Activated CD8-positive, alpha-beta memory T cell treated with anti-CD3 and anti-CD28 coated beads, Interleukin-2, amount 50 U/mL, for 24 hours (primary cell): ENCODE results near the gene MLLT3.

Source experiments
- DNase-seq: peaks from one replicate; pipeline ENCODE4 v3.0.0-alpha.2; 2020; ENCODE audit errors: extremely low read depth

The MLLT3 gene

DNA sequence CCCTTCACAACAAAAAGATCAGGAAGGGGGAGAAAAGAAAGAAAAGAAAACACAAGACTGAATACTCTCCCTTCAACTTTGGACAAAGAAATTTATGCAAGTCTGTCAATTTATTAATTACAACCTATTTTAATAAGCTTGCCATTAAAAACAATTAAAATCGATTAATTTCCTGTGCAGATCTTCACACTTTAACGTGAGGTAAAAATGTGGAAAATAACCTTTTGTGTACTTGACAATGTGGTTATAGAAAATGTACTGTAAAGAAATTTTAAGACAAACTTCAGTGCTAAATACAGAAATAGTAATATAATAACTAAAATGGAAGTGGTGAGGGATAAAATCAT is 2.7 kb upstream of the MLLT3 start:
- DNase-seq: no peak

DNA sequence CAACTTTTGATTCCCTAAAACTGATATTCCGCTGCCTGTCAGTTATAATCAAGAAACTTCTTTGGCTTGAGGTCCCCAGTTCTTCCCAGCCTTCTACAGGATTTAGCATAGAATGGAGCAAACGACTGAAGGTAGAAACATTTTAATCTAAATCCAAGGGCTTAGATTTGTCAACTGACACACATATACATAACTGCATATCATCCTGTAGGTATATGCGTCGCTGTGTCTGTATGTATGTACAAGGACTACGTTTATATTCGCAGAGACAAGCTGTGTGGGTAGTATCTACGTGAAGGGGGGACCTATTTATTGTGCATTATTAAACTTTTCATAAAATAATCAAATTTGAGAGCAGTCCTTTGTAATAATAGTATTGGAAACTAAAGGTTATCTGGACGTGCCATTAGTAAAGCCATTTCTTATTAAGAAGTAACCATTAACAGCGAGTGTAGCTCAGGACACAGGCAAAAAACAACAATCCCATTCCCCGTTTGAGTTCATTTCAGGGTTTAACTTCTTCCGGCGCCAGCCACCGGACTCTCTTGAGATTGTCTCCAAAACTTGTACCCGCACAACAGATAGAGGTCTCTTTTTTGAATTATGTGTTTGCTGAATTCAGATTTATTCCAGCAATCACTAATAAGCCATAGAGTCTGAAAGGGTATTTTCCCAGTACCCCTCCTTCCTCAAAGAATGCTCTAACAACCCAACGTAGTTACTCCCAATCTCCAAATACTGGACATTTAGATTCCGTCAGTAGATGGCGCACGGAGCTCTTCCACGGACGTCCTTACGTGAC is 2.1 kb upstream of the MLLT3 start:
- DNase-seq: no peak

DNA sequence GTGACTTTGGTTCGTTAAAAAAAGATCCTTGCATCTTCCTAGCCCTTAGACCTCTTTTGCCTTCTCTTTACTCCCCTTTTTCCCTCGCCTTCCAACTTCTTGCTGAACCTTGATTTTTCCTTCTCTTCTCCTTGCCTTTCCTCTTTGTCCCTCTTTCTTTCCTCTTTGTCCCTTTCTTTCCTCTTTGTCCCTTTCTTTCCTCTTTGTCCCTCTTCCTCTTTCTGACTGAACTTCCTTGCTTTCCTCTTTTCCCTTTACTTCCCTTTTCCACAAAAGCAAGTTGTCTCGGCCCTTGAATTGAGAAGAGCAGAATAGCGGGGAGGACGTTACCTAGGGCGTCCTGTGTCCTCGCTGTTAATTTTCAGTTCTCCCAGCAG is 1.4 kb upstream of the MLLT3 start:
- no peak for DNase-seq

DNA sequence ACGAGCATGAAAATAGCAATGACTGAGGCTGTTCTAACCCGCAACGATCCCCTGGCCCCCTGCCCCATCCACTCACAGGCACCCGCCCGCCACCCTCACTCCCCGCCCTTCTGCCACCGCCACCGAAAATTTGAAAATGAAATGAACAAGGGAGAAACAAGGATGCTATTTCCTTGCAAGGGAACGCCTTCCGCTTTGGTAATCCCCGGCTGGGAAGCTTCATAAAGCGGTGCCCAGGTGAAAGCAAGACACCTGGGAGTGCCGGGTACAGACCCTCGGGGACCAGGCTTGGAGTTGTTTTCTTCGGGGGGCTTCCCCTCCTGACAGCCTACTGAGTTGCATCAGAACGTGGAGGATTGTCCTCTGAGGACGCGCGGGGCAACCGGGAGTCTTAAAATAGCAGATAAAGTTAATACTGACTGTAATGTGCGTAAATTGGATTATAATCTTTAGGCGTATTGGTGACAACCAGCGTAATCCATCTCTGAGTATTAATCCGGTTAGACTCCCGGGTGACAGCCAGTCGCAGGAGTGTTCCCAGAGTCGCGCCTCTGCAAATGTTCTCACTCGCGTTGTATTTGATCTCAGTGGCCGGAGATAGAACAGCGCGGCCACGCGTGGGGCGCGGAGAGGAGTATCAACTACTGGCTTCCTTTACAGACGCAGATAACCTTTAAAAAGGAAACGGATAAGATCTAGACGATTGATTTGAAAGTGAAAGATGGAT is 885 bp upstream of the MLLT3 start:
- no peak for DNase-seq

DNA sequence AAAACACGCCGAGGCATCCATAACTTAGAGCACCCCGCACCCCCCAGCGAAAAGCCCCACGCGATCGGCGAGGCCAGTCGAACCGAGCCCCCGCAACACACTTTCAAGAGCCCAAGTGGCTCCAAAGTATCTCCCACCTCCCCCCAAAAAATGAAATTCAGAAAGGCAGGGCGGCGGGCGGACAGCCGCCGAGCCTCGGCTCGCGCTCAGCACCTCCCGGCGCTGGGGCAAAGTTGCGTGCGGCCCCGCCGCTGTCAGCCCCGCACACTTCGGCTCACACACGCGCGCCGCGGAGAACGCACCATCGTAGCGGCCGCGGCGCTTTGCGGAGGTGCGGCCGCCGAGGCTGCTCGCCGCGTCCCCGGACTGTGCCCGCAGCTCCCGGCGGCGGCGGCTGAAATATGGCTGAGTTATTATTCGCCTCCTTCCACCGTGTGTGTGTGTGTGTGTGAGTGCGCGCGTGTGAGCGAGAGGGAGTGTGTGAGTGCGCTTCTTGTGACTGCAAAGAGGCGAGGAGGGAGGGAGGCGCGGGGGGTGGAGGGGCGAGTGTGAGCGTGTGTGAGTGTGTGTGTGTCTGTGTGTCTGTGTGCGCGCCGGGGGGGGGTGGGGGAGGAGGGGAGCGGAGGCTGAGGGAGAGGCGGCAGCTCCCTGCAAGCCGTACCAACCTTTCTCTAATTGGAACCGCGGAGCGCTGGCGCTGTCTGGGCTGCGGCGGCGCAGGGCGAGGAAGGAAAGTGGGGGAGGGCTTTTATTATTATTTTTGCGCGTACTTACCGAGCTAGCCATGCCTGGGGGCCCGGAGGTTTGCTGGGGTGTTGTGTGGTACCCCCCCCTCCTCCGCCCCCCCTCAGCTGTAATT is 599 bp downstream of the MLLT3 start:
- DNase-seq: peak; percentile 25

DNA sequence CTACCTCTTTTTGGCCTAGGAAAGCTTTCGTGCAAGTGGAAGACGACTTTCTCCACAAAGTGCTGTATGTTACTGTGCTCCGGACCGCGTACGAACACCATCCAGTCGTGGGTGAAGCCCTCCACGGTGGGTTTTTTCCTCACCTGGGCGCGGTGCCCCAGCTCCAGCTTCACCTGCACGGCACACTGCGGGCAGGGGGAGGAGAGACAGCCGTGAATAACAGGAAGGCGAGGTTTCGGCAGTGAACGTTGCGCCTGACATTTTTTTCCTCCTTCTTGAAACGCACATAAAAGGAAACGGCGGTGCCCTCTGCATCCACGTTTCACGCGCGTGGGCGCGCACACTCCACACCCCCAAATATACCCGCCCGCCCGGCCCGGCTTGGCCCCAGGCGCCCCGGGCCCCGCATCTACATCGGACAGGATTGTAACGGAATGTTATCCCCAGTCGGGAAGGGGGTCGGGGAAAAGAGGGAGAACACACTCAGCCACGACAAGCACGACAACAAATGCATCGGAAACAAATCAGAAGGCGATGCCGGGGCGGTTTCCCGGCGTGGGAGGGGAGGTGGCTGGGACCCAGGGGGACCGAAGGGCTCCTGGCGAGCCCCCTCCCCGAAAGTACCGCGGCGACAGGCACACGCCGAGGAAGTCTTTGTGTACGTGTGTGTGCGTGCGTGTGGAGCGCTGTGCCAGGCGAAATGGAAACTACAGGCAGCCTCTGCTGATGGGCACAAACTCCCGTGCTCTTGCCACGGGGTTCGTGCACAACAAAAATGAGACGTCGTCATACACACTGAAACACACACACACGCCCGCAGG is 1.4 kb downstream of the MLLT3 start:
- no peak for DNase-seq

DNA sequence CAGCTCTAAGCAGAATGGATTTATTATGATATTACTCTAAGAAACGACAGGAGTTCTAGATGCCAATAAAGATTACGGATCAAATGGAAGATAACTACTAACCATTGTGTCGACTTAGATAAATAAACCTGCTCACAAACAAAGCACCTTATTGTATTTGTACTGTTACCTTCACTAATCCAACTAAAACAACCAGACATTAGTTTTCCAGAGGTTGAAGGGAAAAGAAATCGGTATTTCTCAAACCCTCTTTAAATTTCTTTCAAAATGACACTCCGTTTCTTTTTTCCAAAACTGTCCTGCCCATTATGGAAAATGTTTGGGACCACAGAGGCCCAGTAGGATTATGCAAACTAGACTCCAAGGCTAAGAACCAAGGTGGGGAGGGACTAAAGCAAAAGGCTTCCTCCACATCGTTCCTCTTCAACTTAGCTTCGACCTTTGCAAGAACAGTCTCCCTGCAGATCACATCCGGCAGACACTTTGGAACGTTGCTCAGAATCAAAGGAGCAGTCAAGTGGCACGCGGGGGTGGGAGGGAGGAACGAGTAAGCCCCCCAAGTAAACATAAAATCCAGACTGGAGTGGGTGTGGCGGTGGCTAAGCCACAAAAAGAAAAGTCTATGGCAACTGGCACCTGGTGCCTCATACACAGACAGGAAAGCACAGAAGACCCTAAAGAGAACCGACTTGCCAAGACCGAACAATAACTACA is 2.7 kb downstream of the MLLT3 start:
- DNase-seq: no peak

DNA sequence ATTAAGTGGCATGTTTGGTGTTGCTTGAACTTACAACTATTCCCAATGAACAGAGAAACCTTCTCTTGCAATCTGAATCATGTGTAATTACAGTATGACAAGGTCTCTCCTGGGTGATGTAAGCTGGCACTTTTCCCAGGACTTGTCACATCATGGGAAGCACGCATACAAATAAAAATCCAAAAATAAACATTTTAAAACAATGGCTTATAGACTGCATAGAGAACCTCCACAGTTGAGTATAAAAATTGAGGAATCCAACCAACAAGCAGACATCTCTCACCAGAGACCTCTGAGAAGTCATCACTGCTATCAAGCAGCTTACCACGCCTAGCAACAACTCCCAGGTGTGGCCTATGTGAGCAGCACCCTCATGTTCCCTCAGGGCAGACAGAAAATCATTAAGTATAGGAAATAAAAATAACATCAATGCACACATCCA is 3.9 kb downstream of the MLLT3 start:
- no peak for DNase-seq

DNA sequence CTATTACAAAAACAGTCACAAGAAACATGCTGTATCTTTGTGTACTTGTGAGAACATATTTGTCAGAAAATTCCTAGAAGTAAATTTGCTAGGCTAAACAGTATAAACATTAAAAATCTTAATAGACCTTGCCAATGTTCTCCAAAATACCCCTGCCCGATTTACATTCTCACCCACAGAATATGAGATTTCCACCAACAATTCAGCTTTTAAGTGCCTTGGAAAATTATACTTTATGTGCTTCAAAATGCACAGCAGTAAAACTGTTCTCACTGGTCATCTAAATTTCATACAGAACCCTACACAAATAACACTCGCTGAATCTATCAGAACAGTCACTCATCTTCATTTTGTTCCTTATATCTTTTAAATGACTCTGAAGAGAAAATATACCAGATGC is 5.5 kb downstream of the MLLT3 start:
- no peak for DNase-seq

DNA sequence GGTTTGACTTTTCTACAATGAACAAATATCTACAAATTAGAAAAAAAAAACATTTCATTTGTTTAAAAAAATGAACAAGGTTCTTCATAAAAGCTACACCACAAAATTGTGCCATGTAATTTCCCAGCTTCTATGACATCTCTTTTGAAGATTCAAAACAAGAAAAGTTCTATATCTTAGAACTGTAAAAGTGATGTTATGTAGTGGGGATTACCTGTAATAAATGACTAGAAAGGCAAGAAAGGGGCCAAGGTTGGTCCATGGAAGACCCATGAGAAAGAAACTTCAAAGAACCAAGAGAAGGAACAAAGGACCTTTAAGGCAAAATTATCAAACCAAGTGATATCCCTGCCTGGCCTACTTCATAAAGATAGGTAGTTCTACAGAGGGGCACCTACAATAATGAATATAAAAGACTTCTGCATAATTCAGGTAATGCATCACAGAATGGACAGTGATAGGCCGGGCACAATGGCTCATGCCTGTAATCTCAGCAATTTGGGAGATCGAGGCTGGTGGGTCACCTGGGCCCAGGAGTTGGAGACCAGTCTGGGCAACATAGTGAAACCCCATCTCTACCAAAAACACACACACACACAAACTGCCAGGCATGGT is 7.6 kb downstream of the MLLT3 start:
- no peak for DNase-seq

DNA sequence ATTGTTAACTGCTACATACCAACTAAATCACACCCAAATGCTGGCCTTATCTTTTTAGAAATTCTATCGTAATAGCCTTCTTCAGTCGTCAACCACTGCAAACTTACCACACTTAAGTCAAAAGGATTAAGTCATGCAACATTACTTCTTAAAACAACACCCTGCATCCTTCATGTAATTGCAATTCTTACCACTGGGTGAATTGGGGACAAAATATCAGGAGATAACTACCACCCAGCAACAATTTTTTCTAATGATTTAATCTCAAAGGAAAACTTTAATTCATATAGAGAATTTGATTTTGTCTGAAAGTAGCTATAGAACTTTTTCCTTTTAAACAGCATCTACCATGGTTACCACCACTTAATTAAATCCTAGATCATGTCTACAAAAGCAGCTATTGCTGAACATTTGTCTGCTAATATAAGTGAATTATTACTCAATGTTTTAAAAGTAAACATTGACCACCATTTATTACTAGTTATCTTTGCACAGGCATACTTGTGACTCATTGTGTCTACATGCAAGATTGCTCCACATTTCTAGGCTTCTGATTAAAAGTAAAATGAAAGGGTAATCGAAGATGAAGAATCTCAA is 10.5 kb downstream of the MLLT3 start:
- DNase-seq: no peak

DNA sequence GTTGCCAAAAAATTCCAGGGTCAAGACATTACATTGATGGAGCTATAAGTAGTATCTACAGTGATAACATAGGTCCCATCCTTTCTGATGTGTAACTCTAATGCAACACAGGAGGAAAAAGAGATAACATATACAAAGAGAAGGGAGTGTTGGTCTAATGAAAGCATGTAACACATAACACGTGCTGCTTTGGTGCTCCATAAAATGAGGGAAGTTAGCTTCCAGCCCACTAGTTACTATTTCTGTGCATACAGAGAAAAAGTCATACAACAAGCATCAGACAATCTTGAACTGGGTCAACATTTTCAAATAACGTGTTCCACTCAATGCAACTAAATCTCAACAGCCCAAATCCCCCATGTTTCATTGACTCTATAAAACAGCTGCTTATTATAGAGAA is 11.7 kb downstream of the MLLT3 start:
- DNase-seq: no peak

DNA sequence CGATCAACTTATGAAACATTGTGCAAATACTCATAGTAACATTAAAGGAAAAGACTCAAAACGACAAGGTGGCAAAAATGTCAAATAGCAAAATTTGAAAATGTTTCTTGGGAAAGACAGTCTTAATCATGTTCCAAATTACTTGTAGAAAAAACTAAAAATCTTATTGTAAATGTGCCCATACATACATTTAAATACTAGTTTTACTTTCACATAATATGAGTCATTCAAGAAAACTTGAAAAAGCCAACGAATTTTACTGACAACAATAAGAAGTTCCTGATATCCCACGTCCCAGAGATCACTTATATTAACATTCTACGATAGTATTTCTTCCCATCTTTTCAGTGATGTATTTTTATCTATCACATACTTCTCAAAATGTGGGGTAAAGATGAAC is 13.7 kb downstream of the MLLT3 start:
- DNase-seq: no peak

DNA sequence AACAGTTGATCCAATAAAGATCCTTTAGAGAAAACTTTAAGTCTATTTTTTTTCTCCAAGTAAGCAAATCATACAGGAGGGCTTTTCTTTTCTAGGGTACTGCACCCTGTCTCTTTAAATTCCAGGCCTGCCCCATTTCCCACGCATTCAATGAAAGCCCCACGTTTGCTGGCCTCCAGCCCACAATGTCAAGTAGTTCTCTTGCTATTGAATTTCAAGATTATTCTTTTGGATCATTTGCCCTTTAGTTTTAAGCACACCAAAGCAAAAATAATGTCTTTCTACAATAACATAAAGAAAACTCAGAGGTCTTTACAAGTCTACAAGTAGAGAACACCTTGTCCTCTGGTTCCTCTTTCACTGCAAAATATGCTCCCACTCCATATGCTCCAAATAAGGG is 15.6 kb downstream of the MLLT3 start:
- no peak for DNase-seq

DNA sequence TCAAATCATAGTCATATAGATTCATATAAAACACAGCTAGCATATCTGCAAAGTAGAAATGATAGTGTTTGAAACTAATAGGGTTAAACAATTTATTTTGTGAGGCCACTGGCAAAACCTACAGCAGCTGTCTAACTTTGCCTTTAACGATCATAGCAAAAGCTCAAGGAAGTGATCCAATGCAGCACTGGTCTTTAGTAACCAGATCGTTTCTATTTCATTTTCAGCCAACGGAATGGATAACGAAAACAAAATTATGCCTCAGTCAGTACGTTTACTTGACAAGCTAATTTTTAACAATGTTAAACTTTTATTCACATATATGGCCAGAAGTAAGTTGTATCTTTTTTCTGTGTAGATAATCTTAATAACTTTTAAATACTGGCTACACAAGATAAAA is 17.7 kb downstream of the MLLT3 start:
- no peak for DNase-seq

DNA sequence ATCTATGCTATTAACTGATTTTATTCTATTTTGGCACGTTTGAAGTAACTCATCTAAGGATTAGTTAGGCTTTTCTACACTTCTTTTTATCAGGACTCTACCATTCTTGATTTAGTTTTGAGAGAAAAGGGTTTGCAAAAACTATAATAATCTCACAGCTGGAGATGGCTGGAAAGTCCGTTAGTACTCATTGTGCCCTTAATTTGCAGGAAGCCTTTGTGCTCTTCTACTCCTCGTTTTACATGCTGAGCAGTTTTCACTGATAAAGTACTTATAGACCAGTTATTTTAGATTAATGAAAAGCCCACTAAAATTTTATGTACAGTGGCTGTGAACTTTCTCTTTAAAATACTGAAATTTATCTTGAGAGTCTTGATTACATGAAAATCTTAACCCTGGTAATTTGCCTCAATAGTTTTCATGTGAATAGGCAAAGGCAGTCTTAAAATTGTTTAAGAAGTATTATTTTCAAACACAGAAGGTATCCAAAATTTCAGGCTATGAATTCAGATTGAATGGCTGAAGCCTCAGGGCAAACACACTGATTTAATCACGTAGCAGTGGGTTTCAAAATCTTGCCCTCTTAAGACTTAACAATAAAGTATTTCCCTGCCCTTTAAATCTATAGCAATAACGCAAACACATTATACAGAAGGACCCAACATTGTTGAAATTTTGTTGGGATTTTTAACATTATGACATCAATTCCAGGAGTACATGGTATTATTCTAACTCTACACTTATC is 18.6 kb downstream of the MLLT3 start:
- no peak for DNase-seq

DNA sequence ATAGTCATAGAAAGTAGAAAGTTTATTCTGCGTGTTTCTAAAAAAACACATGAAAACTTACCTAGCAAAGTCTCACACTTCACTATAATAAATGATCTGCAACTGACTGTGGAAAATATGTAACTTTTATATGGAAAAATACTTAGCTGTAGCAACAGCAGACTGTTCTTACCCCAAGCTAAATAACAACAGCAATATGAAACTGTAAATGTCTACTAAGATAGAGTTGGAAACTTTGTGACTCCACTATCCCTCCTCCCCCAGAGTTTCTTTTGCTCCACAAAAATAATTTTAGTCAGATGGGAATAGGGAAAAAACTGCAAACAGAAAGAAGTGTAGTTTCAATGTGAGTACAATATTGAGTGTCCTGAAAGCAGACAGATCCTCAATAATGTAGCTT is 21.0 kb downstream of the MLLT3 start:
- DNase-seq: no peak

DNA sequence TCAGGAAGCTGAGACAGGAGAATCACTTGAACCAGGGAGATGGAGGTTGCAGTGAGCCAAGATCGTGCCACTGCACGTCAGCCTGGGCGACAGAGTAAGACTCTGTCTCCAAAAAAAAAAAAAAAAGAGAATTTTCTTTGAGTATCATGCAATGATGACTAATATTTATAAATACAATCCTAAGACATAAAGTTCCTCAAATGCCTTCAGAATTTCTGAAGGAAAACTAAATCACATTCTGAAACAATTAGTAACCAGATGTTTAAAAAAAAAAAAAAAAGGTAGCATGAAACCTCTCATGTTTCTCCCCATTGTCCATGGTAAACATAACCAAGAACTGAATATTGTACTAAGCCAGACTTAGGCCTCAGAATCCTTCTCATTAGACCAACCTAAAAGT is 23.1 kb downstream of the MLLT3 start:
- DNase-seq: no peak

DNA sequence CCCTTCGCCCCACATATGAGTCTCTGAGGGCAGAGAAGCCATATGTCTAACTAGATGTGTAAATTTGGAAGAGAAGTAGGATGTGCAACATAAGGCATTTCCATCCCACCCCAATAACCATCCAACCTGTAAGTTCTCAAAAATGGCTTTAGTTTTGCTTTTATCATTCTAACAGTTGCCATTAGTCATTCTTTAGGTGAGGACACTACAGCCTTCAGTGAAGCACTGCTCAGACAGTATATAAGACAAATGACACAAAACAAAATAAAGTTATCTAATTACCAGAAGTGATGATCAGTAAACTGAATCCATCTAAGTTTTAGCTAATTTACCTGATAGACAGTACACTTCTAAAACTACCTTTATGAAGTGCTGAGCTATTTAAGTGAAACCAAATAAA is 23.9 kb downstream of the MLLT3 start:
- DNase-seq: no peak

DNA sequence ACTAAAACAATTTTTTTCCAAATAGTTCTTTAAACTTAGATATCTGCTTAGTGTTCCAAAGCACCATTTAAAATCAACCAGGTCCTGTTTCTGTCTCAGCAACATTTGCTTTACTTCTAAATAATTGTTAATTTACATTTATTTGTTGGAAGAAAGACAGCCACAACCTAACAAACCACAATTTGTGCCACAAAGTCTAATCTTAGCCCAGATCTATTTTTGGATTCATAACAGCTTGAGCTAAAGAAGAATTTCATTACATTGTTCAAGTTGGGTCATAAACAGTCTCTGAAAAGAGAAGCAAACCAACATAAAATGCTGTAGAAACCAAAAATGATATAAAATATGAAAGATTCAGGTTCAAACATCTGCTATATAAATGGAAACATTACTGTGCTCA is 24.4 kb downstream of the MLLT3 start:
- no peak for DNase-seq
